Uterus (tissue), 4 donors: Measurements from ENCODE around the gene STAT4. TPM values are rescaled to one million over a fixed set of nuclear protein-coding genes. Genes with fewer than 3 reads are reported as not detected.

Source experiments
- DNase-seq, 2 donors: peaks; one replicate each; pipeline ENCODE4 v3.0.0-alpha.2; 2019 to 2020
- H3K27ac ChIP-seq, 2 donors: fragments of 200-600 bp; sonication (generic); 1 replicate in 1 of 2; 2 replicates in 1 of 2; pipeline ENCODE4 v1.5.1; 2016 to 2018
- H3K27me3 ChIP-seq, 2 donors: fragments of 200-600 bp; sonication (generic); one replicate each; pipeline ENCODE4 v1.5.1; 2018 to 2019; ENCODE audit warnings: control low read depth in 1 of 2
- H3K36me3 ChIP-seq, 2 donors: fragments of 200-600 bp; sonication (generic); one replicate each; pipeline ENCODE4 v1.5.1; 2019; ENCODE audit warnings: control low read depth in 1 of 2
- H3K4me1 ChIP-seq, 2 donors: fragments of 200-600 bp; sonication (generic); one replicate each; pipeline ENCODE4 v1.5.1; 2018 to 2019; ENCODE audit warnings: control low read depth in 1 of 2
- H3K4me3 ChIP-seq, 2 donors: fragments of 200-600 bp; sonication (generic); 1 replicate in 1 of 2; 2 replicates in 1 of 2; pipeline ENCODE4 v1.5.1; 2018 to 2019; ENCODE audit warnings: mild to moderate bottlenecking in 1 of 2
- H3K9me3 ChIP-seq, 2 donors: fragments of 200-600 bp; sonication (generic); one replicate each; pipeline ENCODE4 v1.5.1; 2019; ENCODE audit warnings: control low read depth in 1 of 2
- POLR2A ChIP-seq, 2 donors: fragments of 450-650 bp; IDR thresholded peaks; one replicate each; pipeline ENCODE4 v1.6.1; 2016; ENCODE audit warnings: antibody characterized with exemption in 2 of 2, mild to moderate bottlenecking in 1 of 2, moderate library complexity in 1 of 2
- intact Hi-C: fragments of 100-400 bp; cut with DNase I; formaldehyde crosslinking; loops from one replicate; pipeline ENCODE4 v1.15.1; 2023; ENCODE audit warnings: low total_unique reads
- total RNA-seq, 4 donors: library from RNA; depleted of rRNA in 3 of 4; stranded (reverse); fragments of >200 nt in 3 of 4; gene quantifications; one replicate each; pipeline versions ENCODE4 v1.1.0 to v1.2.4, GENCODE V29; 2014 to 2023
- TF ChIP-seq, protein P1 (sequence below), 4 experiments: fragments of 200-600 bp in 2 of 4; fragments of 450-650 bp in 2 of 4; sonication (generic) in 2 of 4; IDR thresholded peaks; one replicate each; pipeline ENCODE4 v1.5.1; 2016 to 2019; ENCODE audit warnings: antibody characterized with exemption in 4 of 4, mild to moderate bottlenecking in 2 of 4, moderate library complexity in 1 of 4
- donor health status: DM: yes; HTN: yes; CAD: no.

The STAT4 gene
- total RNA-seq, 4 donors from 2014 or later: 0.51 to 4.8 (median 2.3) TPM; not detected in 1

DNA sequence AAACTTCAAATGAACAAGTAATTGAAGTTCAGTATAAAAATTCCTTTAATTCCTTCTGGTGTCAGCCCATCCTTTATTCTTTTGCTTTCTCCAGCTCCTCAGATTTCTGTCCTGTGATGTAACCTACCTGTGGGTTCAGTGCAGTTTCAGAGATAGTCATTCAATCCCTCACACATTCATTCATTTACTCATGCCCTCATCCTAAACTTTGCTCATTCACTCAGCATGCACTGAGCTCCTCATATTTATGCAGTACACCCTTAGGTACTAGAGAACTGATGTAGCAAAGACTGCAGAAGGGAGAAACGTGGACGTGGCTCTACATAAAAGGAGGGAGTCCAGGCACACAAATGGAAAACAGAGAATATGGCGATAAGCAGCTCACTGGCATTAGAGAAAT lies 91.5 kb downstream of the STAT4 start:
- DNase-seq: no peak
- intact Hi-C loops: no loop called here
- H3K4me1 ChIP-seq: no peaks in the 10 kb centered on the region
- H3K27ac ChIP-seq: no peak overlapping the region
- H3K9me3 ChIP-seq: no peaks in the 10 kb centered on the region
- no peaks in the 10 kb centered on the region for H3K27me3 ChIP-seq
- no peak for TF ChIP-seq POLR2A (IDR thresholded peaks at IDR 0.05)
- TF ChIP-seq, protein P1, sequence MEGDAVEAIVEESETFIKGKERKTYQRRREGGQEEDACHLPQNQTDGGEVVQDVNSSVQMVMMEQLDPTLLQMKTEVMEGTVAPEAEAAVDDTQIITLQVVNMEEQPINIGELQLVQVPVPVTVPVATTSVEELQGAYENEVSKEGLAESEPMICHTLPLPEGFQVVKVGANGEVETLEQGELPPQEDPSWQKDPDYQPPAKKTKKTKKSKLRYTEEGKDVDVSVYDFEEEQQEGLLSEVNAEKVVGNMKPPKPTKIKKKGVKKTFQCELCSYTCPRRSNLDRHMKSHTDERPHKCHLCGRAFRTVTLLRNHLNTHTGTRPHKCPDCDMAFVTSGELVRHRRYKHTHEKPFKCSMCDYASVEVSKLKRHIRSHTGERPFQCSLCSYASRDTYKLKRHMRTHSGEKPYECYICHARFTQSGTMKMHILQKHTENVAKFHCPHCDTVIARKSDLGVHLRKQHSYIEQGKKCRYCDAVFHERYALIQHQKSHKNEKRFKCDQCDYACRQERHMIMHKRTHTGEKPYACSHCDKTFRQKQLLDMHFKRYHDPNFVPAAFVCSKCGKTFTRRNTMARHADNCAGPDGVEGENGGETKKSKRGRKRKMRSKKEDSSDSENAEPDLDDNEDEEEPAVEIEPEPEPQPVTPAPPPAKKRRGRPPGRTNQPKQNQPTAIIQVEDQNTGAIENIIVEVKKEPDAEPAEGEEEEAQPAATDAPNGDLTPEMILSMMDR (IDR thresholded peaks at IDR 0.05): no peak
- no peak overlapping the region for H3K4me3 ChIP-seq
- no peaks in the 10 kb centered on the region for H3K36me3 ChIP-seq

DNA sequence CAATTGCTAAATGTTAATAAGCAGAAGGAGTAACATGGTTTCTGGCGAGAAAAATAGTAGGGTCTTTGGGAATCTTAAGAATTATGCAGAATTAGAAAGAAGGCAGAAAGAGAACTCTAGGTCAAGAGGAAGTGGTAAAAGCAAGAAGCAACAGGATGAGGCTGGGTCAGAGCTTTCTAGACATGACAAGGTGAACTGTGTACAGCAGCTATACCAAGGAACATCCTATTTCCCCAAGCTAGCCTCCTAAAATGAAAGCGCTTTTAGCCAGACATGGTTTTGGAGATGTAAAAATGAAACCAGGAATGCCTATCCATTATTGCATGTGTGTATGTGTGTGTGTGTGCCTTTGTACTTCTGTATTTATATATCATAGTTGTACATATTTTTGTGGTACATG lies 94.6 kb downstream of the STAT4 start:
- H3K9me3 ChIP-seq: no peaks in the 10 kb centered on the region
- H3K27ac ChIP-seq: no peak overlapping the region
- H3K36me3 ChIP-seq: no peaks in the 10 kb centered on the region
- TF ChIP-seq, protein P1 (IDR thresholded peaks at IDR 0.05): no peak
- TF ChIP-seq POLR2A (IDR thresholded peaks at IDR 0.05): no peak
- intact Hi-C loops: no loop called here
- H3K27me3 ChIP-seq: no peaks in the 10 kb centered on the region
- H3K4me3 ChIP-seq: no peak overlapping the region
- DNase-seq: no peak
- no peaks in the 10 kb centered on the region for H3K4me1 ChIP-seq

DNA sequence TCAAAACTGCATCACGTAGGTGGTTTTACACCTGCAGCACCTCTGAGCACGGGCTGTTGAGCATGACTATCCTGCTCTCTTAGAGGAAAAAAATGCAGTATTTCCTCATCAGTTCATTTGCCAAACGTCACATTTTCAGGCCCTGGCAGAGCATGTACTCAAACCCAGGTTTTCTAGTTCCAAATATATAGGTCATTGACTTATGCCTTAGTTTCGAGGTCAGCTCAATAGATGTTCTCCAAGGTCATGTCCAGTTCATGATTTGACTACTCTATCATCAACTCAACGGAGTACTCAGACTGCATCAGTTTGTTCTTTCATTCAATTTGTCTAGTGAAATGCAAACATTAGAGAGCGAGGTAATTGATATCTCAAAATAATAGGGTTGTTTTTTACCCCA lies 97.5 kb downstream of the STAT4 start:
- Histone ChIP-seq H3K9me3 (no peaks in the 10 kb centered on the region), H3K4me3 (no peak overlapping the region), H3K4me1 (no peaks in the 10 kb centered on the region), H3K36me3 (no peaks in the 10 kb centered on the region), H3K27ac (no peak overlapping the region), H3K27me3 (no peaks in the 10 kb centered on the region)
- no peak for DNase-seq
- no peak for TF ChIP-seq POLR2A (IDR thresholded peaks at IDR 0.05)
- TF ChIP-seq, protein P1 (IDR thresholded peaks at IDR 0.05): no peak
- intact Hi-C loops: no loop called here

DNA sequence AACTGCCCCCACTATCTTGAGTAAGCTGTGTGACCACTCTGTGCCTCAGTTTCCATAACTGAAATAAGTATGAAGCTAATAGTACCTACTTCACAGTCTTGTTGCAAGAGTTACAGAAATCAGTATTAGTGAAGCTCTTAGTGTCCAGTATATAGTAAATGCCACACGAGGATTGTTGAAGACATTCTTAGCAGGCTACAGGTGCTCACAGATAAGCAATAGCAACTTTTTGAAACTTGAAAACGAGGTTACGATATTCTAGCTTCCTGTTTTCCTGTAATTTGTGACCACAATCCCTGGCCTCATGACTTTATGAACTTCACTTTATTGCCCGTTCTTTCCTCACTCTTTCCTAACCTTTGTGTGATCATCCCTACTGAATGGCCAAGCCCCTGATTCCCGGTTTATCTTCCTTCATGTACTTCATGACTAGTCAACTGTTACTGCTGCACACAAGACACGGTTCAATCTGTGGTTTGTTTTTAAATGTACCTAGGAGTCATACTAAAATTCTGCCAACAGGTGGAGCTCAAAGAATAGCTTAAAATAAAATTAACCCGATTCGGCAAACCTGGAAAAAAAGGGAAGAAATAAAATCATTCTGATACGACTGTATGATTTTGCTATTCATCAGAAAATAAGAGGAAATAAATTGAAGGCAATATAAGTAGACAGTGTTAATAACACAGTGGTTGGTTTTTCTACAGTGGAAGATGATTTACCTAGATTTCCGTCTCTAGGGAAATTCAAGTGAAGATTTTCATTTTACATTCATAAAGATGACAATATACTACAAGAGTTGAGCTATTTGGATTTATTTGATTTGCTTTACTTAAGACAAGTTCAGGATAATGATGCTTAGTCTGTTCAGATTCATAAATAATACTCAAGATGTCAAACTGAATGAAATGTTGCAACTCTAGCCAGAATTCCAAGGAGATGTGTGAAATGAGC lies 98.7 kb downstream of the STAT4 start:
- H3K9me3 ChIP-seq: no peaks in the 10 kb centered on the region
- no peaks in the 10 kb centered on the region for H3K27me3 ChIP-seq
- no peaks in the 10 kb centered on the region for H3K4me1 ChIP-seq
- no peak overlapping the region for H3K4me3 ChIP-seq
- no peaks in the 10 kb centered on the region for H3K36me3 ChIP-seq
- intact Hi-C loops: no loop called here
- DNase-seq: no peak
- no peak overlapping the region for H3K27ac ChIP-seq
- no peak for TF ChIP-seq POLR2A (IDR thresholded peaks at IDR 0.05)
- TF ChIP-seq, protein P1 (IDR thresholded peaks at IDR 0.05): peak; percentile 37 to 56 (median 50)

DNA sequence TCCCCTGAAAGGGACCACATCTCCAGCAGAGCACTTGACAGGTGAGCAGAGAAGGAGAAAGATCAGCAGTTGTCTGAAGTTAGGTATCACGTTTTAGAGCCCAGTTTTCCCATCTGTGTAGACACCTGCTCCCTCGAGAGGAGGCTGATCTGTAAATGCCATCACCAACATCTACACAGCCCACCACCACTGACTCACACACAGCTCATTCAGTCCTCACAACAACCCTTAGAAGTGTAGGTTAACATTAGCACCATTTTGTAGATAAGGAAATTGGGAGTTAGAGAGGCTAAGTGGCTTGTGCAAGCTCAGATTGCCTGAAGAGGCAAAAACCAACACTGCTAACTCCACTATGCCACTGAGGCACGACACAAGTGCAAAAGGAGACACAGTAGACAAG lies 99.6 kb downstream of the STAT4 start:
- Histone ChIP-seq H3K4me1 (no peaks in the 10 kb centered on the region), H3K9me3 (no peaks in the 10 kb centered on the region), H3K27me3 (no peaks in the 10 kb centered on the region), H3K4me3 (no peak overlapping the region), H3K27ac (no peak overlapping the region), H3K36me3 (no peaks in the 10 kb centered on the region)
- intact Hi-C loops: no loop called here
- TF ChIP-seq, protein P1 (IDR thresholded peaks at IDR 0.05): no peak
- TF ChIP-seq POLR2A (IDR thresholded peaks at IDR 0.05): no peak
- DNase-seq: no peak
